ENCODE measurements around the gene NUTM2B.
"Not testable (repeated sequence)": the region's sequence is repeated elsewhere in the genome, so short reads cannot be mapped to it uniquely, and the experiment has no call there.

NUTM2B gene, protein sequence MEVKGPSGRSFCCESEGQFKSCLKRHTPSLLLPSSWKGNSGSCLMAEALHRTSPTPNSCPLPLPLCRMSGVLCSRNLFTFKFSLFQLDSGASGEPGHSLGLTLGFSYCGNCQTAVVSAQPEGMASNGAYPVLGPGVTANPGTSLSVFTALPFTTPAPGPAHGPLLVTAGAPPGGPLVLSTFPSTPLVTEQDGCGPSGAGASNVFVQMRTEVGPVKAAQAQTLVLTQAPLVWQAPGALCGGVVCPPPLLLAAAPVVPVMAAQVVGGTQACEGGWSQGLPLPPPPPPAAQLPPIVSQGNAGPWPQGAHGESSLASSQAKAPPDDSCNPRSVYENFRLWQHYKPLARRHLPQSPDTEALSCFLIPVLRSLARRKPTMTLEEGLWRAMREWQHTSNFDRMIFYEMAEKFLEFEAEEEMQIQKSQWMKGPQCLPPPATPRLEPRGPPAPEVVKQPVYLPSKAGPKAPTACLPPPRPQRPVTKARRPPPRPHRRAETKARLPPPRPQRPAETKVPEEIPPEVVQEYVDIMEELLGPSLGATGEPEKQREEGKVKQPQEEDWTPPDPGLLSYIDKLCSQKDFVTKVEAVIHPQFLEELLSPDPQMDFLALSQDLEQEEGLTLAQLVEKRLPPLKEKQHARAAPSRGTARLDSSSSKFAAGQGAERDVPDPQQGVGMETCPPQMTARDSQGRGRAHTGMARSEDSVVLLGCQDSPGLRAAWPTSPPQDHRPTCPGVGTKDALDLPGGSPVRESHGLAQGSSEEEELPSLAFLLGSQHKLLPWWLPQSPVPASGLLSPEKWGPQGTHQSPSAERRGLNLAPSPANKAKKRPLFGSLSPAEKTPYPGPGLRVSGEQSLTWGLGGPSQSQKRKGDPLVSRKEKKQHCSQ

DNA sequence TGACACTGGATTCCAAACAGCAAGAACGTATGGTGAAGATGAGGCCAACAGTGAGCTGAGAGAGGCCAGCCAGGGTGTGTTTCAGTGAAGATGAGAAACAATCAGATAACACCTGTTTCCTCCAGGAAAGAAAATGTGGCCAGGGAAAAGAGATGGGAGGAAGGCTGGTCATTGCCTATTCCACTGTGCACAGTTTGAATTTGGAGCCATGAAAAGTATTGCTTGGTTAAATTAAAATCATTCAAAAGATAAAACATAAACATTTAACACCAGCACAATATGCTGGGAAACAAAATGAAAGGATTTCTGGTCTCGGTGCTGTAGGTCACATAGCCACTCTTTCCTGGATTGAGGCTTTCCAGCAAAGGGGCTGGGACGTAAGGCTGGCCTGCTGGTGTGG is at the start of gene NUTM2B:
TSS of gene NUTM2B (plus strand) at position 301 of the 400 bp plus-strand sequence. CDS start 383 bp downstream, outside the sequence.
- DNase-seq: not testable (repeated sequence)

- not testable (repeated sequence) for DNase-seq
Measured at GRCh38 chr10:79663287-79663686, 39.7 kb upstream of the NUTM2B start.

DNA sequence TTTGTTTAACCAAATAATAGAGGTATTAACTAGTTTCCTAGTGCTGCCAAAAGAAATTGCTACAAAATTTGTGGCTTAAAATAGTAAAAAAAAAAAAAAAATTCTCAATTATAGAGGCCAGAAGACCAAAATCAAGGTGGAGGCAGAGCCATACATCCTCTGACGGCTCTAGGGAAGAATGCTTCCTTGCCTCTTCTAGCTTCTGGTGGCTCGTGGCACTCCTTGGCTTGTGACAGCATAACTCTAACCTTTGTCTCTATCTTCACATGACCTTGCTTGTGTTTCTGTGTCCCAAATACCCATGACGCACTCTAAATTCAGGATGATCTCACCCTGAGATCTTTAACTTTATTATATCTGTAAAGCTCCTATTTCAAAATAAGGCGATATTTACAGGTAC is 38.3 kb upstream of the NUTM2B start:
- not testable (repeated sequence) for DNase-seq

DNA sequence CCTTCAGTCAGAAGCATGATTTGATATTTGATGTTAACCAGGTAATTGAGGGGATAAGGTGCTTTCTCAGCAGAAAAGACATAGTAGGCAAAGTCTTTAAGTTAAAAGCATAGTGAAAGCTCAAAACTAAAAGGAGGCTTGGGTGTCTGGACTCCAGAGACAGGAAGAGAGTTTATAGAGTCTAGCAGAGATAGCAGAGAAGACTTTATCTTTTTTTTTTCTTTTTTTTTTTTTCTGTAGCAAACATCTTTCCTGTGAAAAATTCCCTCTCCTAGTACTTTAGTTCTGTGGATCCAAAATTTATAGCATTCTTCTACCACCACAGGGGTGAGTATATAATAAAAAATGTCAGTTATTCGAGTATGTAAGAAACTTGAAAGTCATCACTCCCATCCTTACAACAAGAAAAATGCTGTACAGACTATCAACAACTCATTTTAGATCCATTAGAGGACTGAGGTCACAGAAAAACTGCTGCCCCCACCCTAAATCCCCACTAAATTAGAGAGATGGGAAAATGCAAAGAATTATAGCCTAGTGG is 33.7 kb upstream of the NUTM2B start:
- not testable (repeated sequence) for DNase-seq

DNA sequence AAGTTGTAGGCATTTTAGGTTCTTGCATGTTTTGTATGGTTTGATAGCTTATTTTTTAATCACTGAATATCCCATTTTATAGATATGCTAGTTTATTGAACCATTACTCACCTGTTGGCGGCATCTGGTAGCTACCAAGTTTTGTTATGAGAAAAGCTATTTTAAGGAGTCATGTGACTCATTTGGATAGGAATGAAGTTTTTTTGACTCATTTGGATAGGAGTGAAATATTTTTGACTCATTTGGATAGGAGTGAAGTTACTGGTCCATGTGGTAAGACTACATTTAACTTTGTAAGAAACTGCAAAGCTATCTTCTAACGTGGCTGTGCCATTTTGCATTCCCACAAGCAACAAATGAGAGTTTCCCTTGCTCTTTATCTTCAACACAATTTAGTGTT is 28.1 kb upstream of the NUTM2B start:
- DNase-seq: not testable (repeated sequence)

GRCh38 chr10:79683026-79683883 is 19.8 kb upstream of the NUTM2B start:
- not testable (repeated sequence) for DNase-seq

- not testable (repeated sequence) for DNase-seq
Measured at GRCh38 chr10:79683884-79684720, 18.9 kb upstream of the NUTM2B start.

GRCh38 chr10:79685044-79685685 is 17.9 kb upstream of the NUTM2B start:
- peak; percentile 17 to 58 for DNase-seq

DNA sequence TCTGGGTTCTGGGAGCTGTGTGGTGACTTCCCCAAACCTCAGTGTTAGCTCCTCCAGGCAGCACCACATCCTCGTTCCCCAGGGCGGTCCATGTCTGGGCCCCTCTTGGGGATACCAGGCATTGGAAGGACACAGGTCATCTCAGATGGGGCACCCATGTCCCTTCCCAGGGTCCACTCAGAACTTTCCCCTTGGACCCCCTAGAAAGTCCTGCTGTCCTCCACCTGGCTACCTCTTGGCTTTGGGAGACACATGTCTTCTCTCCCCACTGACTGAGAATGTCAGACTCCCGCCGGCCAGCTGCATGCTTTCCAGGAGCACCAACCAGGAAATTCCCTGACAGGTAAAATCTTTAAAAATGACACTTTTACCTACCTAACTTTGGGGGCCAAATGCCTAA is 16.4 kb upstream of the NUTM2B start:
- not testable (repeated sequence) for DNase-seq

- DNase-seq: not testable (repeated sequence)
Measured at GRCh38 chr10:79687406-79688150, 15.4 kb upstream of the NUTM2B start.

DNA sequence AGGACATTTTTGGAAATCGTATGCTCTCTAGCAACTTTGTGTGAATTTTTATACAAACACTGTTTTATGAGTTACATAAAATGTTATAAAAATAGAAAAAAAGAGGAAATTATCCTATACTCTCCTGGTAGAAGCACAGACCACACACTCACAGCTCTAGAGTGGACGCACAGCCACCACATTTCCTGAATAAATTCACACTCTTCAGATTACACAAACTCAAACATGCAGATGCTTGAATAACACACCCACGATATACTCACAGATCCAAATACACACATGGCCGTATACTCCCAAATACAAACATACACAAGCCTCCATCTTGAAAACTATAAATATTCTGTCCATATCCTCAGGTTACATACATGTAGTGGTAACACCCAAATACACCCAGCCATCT is 14.2 kb upstream of the NUTM2B start:
- not testable (repeated sequence) for DNase-seq

- DNase-seq: not testable (repeated sequence)
Measured at GRCh38 chr10:79696596-79696995, 6.4 kb upstream of the NUTM2B start.

GRCh38 chr10:79697141-79697540 is 5.9 kb upstream of the NUTM2B start:
- DNase-seq: not testable (repeated sequence)

GRCh38 chr10:79700381-79700944 is 2.6 kb upstream of the NUTM2B start:
- not testable (repeated sequence) for DNase-seq

- not testable (repeated sequence) for DNase-seq
Measured at GRCh38 chr10:79707017-79707416, 4.0 kb downstream of the NUTM2B start.

DNA sequence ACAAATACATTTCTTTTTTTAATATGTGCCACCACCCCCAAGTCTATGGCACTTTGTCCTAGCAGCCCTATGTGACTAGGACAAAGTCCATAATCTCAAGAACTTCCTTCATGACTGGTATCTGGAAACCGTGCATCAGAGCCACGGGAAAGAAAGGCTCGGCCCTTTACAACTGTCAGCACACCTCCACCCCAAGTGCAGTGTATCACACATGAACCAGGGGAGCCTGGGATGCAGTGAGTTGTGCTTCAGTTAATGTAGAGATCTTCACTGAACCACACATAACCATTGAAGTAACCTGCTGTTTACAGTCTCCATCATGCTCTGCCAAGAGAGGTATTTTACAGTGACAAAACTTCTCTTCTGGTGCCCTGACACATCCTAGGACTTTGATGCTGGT is 11.9 kb downstream of the NUTM2B start:
- DNase-seq: not testable (repeated sequence)

DNA sequence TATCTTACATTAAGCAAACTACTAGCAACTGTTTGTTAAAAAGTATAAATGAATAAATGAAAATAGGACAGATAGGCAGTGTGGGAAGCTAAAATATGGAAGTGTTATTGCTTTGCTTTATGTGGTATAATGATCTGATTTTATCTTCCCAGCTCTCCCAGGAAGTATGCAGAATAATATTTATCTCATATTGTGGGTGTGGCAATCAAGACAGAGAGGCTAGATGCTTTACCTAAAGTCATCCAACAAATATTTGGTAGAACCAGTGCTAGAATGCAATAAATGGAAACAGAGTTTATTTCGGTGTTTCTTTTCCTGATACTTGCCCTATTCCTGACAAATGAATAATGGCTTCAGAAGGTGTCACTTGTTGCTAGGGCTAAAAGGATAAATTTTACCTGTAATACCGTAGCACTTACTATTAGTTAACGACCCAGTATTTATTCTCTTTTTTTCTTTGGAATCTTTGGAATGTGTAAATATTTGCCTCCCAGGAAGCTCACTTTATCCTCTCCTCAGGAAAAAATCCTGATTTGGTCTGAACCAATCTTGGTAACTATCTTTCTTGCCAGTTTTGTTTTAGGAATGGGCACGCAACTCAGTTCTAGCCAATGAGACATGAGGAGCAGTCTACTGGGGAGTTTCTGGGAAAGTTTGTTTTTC is 14.0 kb downstream of the NUTM2B start:
- DNase-seq: not testable (repeated sequence)

DNA sequence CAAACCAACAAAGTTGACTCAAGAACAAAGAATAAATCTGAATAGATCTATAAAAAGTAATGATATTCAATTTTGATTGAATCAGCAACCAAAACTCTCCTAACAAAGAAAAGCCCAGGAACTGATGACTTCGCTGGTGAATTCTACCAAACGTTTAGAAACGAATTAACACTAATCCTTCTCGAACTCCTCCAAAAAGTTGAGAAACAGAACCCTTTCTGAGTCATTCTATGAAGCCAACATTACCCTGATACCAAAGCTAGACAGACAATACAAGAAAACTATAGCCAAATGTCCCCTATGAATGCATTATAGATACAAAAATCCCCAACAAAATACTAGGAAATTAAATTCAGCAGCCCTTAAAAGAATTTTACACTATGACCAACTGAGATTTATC is 17.0 kb downstream of the NUTM2B start:
- not testable (repeated sequence) for DNase-seq

DNA sequence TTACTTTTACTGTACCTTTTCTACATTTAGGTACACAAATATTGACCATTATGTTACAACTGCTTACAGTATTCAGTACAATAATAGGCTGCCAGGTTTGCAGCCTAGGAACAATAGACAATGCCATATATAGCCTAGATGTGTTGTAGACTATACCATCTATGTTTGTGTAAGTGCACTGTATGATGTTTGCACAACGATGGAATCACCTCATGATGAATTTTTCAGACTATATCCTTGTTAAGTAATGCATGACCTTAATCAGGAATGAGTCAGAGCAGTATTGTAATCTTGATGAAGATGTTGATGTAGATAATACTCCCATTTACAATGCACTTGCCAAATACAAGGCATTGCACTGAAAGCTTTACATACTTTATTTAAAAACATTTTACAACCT is 23.6 kb downstream of the NUTM2B start:
- not testable (repeated sequence) for DNase-seq

Data from SHP77 (cell line).